ENCODE data around the gene KIF5A. TPM values are rescaled to one million over a fixed set of nuclear protein-coding genes. Genes with fewer than 3 reads are reported as not detected.
"Not testable (repeated sequence)": the region's sequence is repeated elsewhere in the genome, so short reads cannot be mapped to it uniquely, and the experiment has no call there.

KIF5A gene
- total and polyA plus RNA-seq, 7 donors: 0.01 to 0.21 (median 0.09) TPM; not detected in 1

GRCh38 chr12:57616383-57617101 lies 66.7 kb downstream of the KIF5A start:
- H3K36me3 ChIP-seq (ENCODE audit: insufficient read depth in 1 of 2, low read depth in 1 of 2): no peaks in the 10 kb centered on the region
- peaks cover 0 to 59% (median 24%) of the 10 kb centered on the region in 3 donors for H3K27me3 ChIP-seq (ENCODE audit: insufficient read depth in 3 of 3, low read length in 2 of 3)
- H3K27ac ChIP-seq: no peak overlapping the region
- no peak for ATAC-seq
- no peak overlapping the region for H3K4me3 ChIP-seq
- H3K9me3 ChIP-seq: no peaks in the 10 kb centered on the region
- TF ChIP-seq CTCF (IDR thresholded peaks at IDR 0.05): no peak
- intact Hi-C loops (cut with DNase I): no loop called here
- H3K4me1 ChIP-seq: peaks cover 6% of the 10 kb centered on the region
- DNase-seq: peak in 1 of 2 donors; percentile 46
- WGBS, 3 donors: 67 to 75% (median 74%) methylated on average over 3 of the region's 3 CpGs

GRCh38 chr12:57617942-57618341 lies 68.1 kb downstream of the KIF5A start:
- Histone ChIP-seq H3K27me3 (ENCODE audit: insufficient read depth in 3 of 3, low read length in 2 of 3) (peaks cover 0 to 59% (median 20%) of the 10 kb centered on the region in 3 donors), H3K4me1 (peaks cover 7% of the 10 kb centered on the region), H3K9me3 (no peaks in the 10 kb centered on the region), H3K36me3 (ENCODE audit: insufficient read depth in 1 of 2, low read depth in 1 of 2) (no peaks in the 10 kb centered on the region), H3K27ac (no peak overlapping the region), H3K4me3 (no peak overlapping the region)
- no peak for TF ChIP-seq CTCF (IDR thresholded peaks at IDR 0.05)
- DNase-seq: no peak
- ATAC-seq: no peak
- intact Hi-C loops (cut with DNase I): no loop called here
- WGBS, 3 donors: 56 to 71% (median 60%) methylated on average over 11 of the region's 11 CpGs

- H3K36me3 ChIP-seq (ENCODE audit: insufficient read depth in 1 of 2, low read depth in 1 of 2); DNase-seq; intact Hi-C loops (cut with DNase I); ATAC-seq; H3K9me3 ChIP-seq; H3K4me3 ChIP-seq; H3K27ac ChIP-seq; H3K4me1 ChIP-seq: not testable (repeated sequence)
- WGBS, 3 donors: 91 to 96% (median 92%) methylated on average over 6 of the region's 6 CpGs
- peaks cover 0 to 59% (median 19%) of the 10 kb centered on the region in 3 donors for H3K27me3 ChIP-seq (ENCODE audit: insufficient read depth in 3 of 3, low read length in 2 of 3)
Observed at GRCh38 chr12:57618431-57618830, 68.6 kb downstream of the KIF5A start.

GRCh38 chr12:57618966-57619433 lies 69.2 kb downstream of the KIF5A start:
- no peak for TF ChIP-seq CTCF (IDR thresholded peaks at IDR 0.05)
- Histone ChIP-seq H3K9me3 (no peaks in the 10 kb centered on the region), H3K4me3 (no peak overlapping the region), H3K27me3 (ENCODE audit: insufficient read depth in 3 of 3, low read length in 2 of 3) (peaks cover 0 to 60% (median 13%) of the 10 kb centered on the region in 3 donors), H3K4me1 (peaks cover 7% of the 10 kb centered on the region), H3K36me3 (ENCODE audit: insufficient read depth in 1 of 2, low read depth in 1 of 2) (no peaks in the 10 kb centered on the region), H3K27ac (no peak overlapping the region)
- WGBS, 3 donors: 43 to 59% (median 56%) methylated on average over 16 of the region's 16 CpGs
- ATAC-seq (no peak), DNase-seq (no peak)
- intact Hi-C loops (cut with DNase I): no loop called here

GRCh38 chr12:57619434-57620244 lies 69.8 kb downstream of the KIF5A start:
- no peak overlapping the region for H3K27ac ChIP-seq
- peaks cover 0 to 63% (median 12%) of the 10 kb centered on the region in 3 donors for H3K27me3 ChIP-seq (ENCODE audit: insufficient read depth in 3 of 3, low read length in 2 of 3)
- DNase-seq: peak in 1 of 2 donors; percentile 48
- no peak for TF ChIP-seq CTCF (IDR thresholded peaks at IDR 0.05)
- WGBS, 3 donors: 24 to 26% (median 24%) methylated on average over 43 to 46 of the region's 46 CpGs
- H3K36me3 ChIP-seq (ENCODE audit: insufficient read depth in 1 of 2, low read depth in 1 of 2): no peaks in the 10 kb centered on the region
- intact Hi-C loops (cut with DNase I): loop anchor here (2.0 to 10.0 kb wide), 3 partner anchors 37 to 157 kb away; no protein-coding TSS in a partner anchor
- no peaks in the 10 kb centered on the region for H3K9me3 ChIP-seq
- no peak for ATAC-seq
- H3K4me3 ChIP-seq: peak overlapping the region; percentile 25
- H3K4me1 ChIP-seq: peaks cover 7% of the 10 kb centered on the region
